SK-N-SH treated with all-trans-retinoic acid at 6 μM for 48 hours (cell line): ENCODE results near the gene MARVELD3.

Source experiments
- ATAC-seq: fragments of 200-7000 bp; cut with Tn5 transposase; 3 replicates; pipeline ENCODE4 v1.9.1; 2020; ENCODE audit warnings: mild to moderate bottlenecking, moderate library complexity
- BACH2 ChIP-seq: fragments of 250-450 bp; sonication (Bioruptor Pico); IDR thresholded peaks from 2 replicates; pipeline ENCODE4 v1.9.0; 2021; ENCODE audit warnings: mild to moderate bottlenecking, borderline replicate concordance
- CREB5 ChIP-seq: fragments of 250-450 bp; sonication (Bioruptor Pico); IDR thresholded peaks from 2 replicates; pipeline ENCODE4 v1.5.1; 2020; ENCODE audit warnings: low read depth, mild to moderate bottlenecking, moderate library complexity
- CSDC2 ChIP-seq: fragments of 250-450 bp; sonication (Bioruptor Pico); IDR thresholded peaks from 2 replicates; pipeline ENCODE4 v1.5.0; 2020; ENCODE audit warnings: mild to moderate bottlenecking, moderate library complexity
- ESRRG ChIP-seq: fragments of 250-450 bp; sonication (Bioruptor Pico); IDR thresholded peaks from 2 replicates; pipeline ENCODE4 v1.6.1; 2021; ENCODE audit warnings: mild to moderate bottlenecking
- GLIS3 ChIP-seq: fragments of 250-450 bp; sonication (Bioruptor Pico); IDR thresholded peaks from 2 replicates; pipeline ENCODE4 v1.5.0; 2020; ENCODE audit warnings: mild to moderate bottlenecking, moderate library complexity
- ISL1 ChIP-seq: fragments of 250-450 bp; sonication (Bioruptor Pico); IDR thresholded peaks from 2 replicates; pipeline ENCODE4 v2.1.2; 2022; ENCODE audit warnings: mild to moderate bottlenecking, moderate library complexity
- PPARA ChIP-seq: fragments of 250-450 bp; sonication (Bioruptor Pico); IDR thresholded peaks from 2 replicates; pipeline ENCODE4 v1.5.0; 2020; ENCODE audit warnings: mild to moderate bottlenecking, borderline replicate concordance
- RARB ChIP-seq: fragments of 250-450 bp; sonication (Bioruptor Pico); IDR thresholded peaks from 2 replicates; pipeline ENCODE4 v1.8.0; 2021; ENCODE audit warnings: mild to moderate bottlenecking, moderate library complexity
- SNAI2 ChIP-seq: fragments of 250-450 bp; sonication (Bioruptor Pico); IDR thresholded peaks from 2 replicates; pipeline ENCODE4 v1.5.0; 2020; ENCODE audit warnings: mild to moderate bottlenecking, moderate library complexity
- TCF4 ChIP-seq: fragments of 250-450 bp; sonication (Bioruptor Pico); IDR thresholded peaks from 2 replicates; pipeline ENCODE4 v1.8.0; 2021; ENCODE audit warnings: mild to moderate bottlenecking, moderate library complexity, borderline replicate concordance
- TOX ChIP-seq: fragments of 250-450 bp; sonication (Bioruptor Pico); IDR thresholded peaks from 2 replicates; pipeline ENCODE4 v1.8.0; 2021; ENCODE audit warnings: mild to moderate bottlenecking, moderate library complexity, borderline replicate concordance
- ZC3H10 ChIP-seq: fragments of 250-450 bp; sonication (Bioruptor Pico); IDR thresholded peaks from 2 replicates; pipeline ENCODE4 v1.5.1; 2021; ENCODE audit warnings: mild to moderate bottlenecking, moderate library complexity
- ZFP3 ChIP-seq: fragments of 250-450 bp; sonication (Bioruptor Pico); IDR thresholded peaks from 2 replicates; pipeline ENCODE4 v1.5.0; 2020; ENCODE audit warnings: mild to moderate bottlenecking, moderate library complexity
- ZFP30 ChIP-seq: fragments of 450-650 bp; formaldehyde crosslinking; IDR thresholded peaks from 2 replicates; pipeline ENCODE4 v1.5.0; 2022; ENCODE audit warnings: mild to moderate bottlenecking, moderate library complexity
- ZNF565 ChIP-seq: fragments of 450-650 bp; formaldehyde crosslinking; conservative IDR thresholded peaks from 2 replicates; pipeline ENCODE4 v1.5.0; 2020; ENCODE audit warnings: low read depth, mild to moderate bottlenecking, moderate library complexity
- ZNF70 ChIP-seq: fragments of 450-650 bp; formaldehyde crosslinking; IDR thresholded peaks from 2 replicates; pipeline ENCODE4 v1.5.0; 2020; ENCODE audit warnings: mild to moderate bottlenecking, moderate library complexity
- ZNF8 ChIP-seq: fragments of 450-650 bp; formaldehyde crosslinking; IDR thresholded peaks from 2 replicates; pipeline ENCODE4 v1.5.0; 2020; ENCODE audit warnings: mild to moderate bottlenecking, moderate library complexity
- TF ChIP-seq, protein P1 (sequence below): fragments of 250-450 bp; sonication (Bioruptor Pico); IDR thresholded peaks from 2 replicates; pipeline ENCODE4 v1.8.0; 2021; ENCODE audit warnings: low read depth, mild to moderate bottlenecking, moderate library complexity, borderline replicate concordance
- TF ChIP-seq, protein P2 (sequence below): fragments of 250-450 bp; sonication (Bioruptor Pico); IDR thresholded peaks from 2 replicates; pipeline ENCODE4 v1.5.0; 2020; ENCODE audit warnings: mild to moderate bottlenecking, moderate library complexity

Gene MARVELD3

DNA sequence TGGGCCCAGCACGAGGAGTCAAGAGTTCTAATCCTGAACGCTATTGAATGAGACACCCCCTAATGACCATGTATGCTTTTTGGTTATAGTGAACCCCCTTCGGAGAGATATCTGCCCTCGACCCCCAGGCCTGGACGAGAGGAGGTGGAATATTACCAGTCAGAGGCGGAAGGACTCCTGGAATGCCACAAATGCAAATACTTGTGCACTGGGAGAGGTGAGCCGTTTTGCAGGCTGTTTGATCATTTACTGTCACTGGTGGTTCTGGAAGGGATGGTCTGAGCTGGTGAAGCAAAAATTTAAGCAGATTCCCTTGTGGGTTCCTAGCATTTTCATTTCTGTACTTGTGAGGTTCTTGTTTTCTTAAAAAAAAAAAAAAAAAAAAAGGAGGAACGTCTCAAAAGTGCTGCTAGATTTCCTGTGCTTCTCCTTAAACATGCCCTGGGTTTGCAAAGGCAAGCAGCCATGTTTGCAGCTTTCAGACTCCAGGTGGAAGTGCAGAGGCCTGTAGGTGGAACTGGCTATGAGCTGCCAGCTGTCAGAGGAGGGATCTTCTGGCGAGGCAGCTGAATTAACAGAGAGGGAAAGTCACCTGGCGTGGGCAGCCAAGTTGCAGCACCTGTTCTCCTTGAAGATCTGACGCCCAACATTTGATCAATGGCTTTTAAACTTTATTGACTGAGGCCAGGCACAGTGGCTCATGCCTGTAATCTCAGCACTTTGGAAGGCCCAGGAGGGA lies 3.5 kb downstream of the MARVELD3 start:
- ATAC-seq, result no peak
- TF ChIP-seq ZNF8 (CRISPR knock-in tag) (no peak), BACH2 (CRISPR knock-in tag) (no peak), CREB5 (CRISPR knock-in tag) (no peak), SNAI2 (CRISPR knock-in tag) (no peak), ZFP3 (no peak)
- TF ChIP-seq, protein P1, sequence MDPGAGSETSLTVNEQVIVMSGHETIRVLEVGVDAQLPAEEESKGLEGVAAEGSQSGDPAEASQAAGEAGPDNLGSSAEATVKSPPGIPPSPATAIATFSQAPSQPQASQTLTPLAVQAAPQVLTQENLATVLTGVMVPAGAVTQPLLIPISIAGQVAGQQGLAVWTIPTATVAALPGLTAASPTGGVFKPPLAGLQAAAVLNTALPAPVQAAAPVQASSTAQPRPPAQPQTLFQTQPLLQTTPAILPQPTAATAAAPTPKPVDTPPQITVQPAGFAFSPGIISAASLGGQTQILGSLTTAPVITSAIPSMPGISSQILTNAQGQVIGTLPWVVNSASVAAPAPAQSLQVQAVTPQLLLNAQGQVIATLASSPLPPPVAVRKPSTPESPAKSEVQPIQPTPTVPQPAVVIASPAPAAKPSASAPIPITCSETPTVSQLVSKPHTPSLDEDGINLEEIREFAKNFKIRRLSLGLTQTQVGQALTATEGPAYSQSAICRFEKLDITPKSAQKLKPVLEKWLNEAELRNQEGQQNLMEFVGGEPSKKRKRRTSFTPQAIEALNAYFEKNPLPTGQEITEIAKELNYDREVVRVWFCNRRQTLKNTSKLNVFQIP, result no peak

DNA sequence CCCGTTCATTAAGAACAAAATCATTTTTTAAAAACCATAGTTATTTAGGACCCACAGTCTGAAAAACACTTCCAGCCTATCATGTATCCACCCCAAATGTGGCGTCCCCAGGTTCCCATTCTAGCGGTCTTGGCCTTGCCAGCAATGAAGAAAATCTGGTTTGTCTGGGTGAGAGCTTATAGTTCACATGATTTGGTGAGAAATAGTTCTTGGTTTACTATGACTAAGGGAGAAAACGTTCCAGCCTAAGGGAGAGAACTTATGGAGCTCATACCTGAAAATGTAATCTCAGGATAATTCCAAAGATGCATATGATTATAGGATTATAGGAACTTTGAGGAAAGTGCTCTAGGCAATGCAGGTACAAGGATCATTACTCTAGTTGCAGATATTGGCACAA lies 4.8 kb downstream of the MARVELD3 start:
- ATAC-seq, result no peak
- no peak for TF ChIP-seq ZFP3
- TF ChIP-seq, protein P2, sequence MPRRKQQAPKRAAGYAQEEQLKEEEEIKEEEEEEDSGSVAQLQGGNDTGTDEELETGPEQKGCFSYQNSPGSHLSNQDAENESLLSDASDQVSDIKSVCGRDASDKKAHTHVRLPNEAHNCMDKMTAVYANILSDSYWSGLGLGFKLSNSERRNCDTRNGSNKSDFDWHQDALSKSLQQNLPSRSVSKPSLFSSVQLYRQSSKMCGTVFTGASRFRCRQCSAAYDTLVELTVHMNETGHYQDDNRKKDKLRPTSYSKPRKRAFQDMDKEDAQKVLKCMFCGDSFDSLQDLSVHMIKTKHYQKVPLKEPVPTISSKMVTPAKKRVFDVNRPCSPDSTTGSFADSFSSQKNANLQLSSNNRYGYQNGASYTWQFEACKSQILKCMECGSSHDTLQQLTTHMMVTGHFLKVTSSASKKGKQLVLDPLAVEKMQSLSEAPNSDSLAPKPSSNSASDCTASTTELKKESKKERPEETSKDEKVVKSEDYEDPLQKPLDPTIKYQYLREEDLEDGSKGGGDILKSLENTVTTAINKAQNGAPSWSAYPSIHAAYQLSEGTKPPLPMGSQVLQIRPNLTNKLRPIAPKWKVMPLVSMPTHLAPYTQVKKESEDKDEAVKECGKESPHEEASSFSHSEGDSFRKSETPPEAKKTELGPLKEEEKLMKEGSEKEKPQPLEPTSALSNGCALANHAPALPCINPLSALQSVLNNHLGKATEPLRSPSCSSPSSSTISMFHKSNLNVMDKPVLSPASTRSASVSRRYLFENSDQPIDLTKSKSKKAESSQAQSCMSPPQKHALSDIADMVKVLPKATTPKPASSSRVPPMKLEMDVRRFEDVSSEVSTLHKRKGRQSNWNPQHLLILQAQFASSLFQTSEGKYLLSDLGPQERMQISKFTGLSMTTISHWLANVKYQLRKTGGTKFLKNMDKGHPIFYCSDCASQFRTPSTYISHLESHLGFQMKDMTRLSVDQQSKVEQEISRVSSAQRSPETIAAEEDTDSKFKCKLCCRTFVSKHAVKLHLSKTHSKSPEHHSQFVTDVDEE (CRISPR knock-in tag), result no peak
- TF ChIP-seq GLIS3 (CRISPR knock-in tag), result no peak
- TF ChIP-seq TCF4, result no peak
- no peak for TF ChIP-seq ZNF8 (CRISPR knock-in tag)
- TF ChIP-seq ZNF565 (CRISPR knock-in tag), result no peak
- no peak for TF ChIP-seq TOX (CRISPR knock-in tag)

DNA sequence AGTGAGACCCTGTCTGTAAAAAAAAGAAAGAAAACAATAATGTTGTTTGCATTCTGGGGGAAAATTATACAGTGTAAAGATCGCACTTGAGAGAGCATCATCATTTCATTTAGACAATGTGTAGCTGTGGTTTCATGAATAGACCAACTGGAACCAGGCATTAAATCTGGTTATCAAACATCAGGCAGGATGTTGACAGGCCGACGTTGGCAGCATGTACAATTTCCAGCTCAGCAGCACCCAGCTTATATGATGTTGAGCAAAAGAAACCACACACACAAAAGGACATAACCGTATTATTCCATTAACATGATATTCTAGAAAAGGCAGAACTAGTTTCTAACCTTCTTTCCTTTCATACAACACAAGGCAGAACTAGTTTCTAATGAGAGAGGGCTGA lies 5.8 kb downstream of the MARVELD3 start:
- TF ChIP-seq, protein P2 (CRISPR knock-in tag), result no peak
- TF ChIP-seq PPARA (CRISPR knock-in tag) (no peak), RARB (CRISPR knock-in tag) (no peak), ZC3H10 (no peak)
- no peak for ATAC-seq

DNA sequence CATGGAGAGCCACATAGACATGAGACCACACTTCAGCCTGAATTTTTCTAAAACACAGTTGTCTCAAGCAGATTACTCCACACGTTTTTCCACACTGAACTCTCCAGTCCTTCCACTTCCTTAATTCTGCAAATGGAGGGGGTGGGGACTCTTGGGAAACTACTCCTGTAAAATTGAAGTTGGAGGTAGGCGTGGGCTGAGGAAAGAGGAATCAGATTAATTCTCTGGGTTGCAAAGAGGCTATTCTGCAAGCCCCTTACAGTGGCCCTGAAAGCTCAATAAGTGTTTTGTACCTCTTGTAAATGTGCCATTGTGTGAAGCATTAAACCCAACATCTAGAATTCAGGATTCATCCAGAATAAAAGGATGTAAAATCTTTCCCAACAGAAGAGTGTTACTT lies 9.6 kb downstream of the MARVELD3 start:
- TF ChIP-seq ZFP30 (CRISPR knock-in tag), result no peak
- no peak for ATAC-seq

DNA sequence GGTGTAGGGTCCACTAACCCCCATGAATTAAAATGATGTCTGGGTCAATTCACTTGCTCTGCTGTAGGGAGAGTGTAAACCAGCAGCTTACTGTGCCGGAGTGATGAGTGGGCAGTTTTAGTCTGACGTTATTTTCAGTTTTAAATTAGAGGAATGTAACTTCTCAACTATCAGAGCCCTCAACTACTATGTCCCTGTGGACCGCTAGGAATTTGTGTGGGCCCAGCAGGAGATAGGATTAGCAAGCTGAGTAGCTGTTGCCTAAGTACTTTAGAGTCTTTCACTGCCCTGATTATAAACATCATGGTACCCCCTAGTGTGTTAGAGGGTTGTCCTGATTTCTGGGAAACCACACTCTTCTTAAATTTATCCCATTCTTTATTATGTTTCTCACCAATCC lies 11.4 kb downstream of the MARVELD3 start:
- ATAC-seq, result no peak
- TF ChIP-seq ZNF70 (CRISPR knock-in tag), result no peak
- no peak for TF ChIP-seq GLIS3 (CRISPR knock-in tag)
- no peak for TF ChIP-seq CSDC2 (CRISPR knock-in tag)
- no peak for TF ChIP-seq CREB5 (CRISPR knock-in tag)
- TF ChIP-seq ESRRG (CRISPR knock-in tag), result no peak
- TF ChIP-seq ZFP30 (CRISPR knock-in tag), result no peak
- no peak for TF ChIP-seq ISL1 (CRISPR knock-in tag)
